Esophagus squamous epithelium (tissue), 5 donors: Measurements from ENCODE around the gene GALNTL6. TPM values are rescaled to one million over a fixed set of nuclear protein-coding genes. Genes with fewer than 3 reads are reported as not detected.

Experiments
- DNase-seq: peaks from one replicate; lab custom pipeline; 2025; lab: John Stamatoyannopoulos, UW
- H3K27ac ChIP-seq, 4 donors: fragments of 200-600 bp; sonication (generic); one replicate each; pipeline ENCODE4 v1.5.1; 2016 to 2019; ENCODE audit warnings: mild to moderate bottlenecking in 1 of 4
- H3K27me3 ChIP-seq, 4 donors: fragments of 200-600 bp; sonication (generic); 1 replicate in 3 of 4; 2 replicates in 1 of 4; pipeline versions ENCODE4 v1.5.1 to v1.6.0; 2017 to 2021; ENCODE audit warnings: antibody characterized with exemption in 1 of 4
- H3K36me3 ChIP-seq, 3 donors: fragments of 200-600 bp; sonication (generic); one replicate each; pipeline ENCODE4 v1.5.1; 2016 to 2019
- H3K4me1 ChIP-seq, 3 donors: fragments of 200-600 bp; sonication (generic); one replicate each; pipeline ENCODE4 v1.5.1; 2017 to 2019
- H3K4me3 ChIP-seq, 4 donors: fragments of 200-600 bp; sonication (generic); 1 replicate in 3 of 4; 2 replicates in 1 of 4; pipeline ENCODE4 v1.5.1; 2016 to 2019; ENCODE audit warnings: mild to moderate bottlenecking in 2 of 4, moderate library complexity in 1 of 4
- H3K9me3 ChIP-seq, 3 donors: fragments of 200-600 bp; sonication (generic); one replicate each; pipeline ENCODE4 v1.5.1; 2016 to 2019
- POLR2A ChIP-seq, 4 donors: fragments of 450-650 bp; IDR thresholded peaks; one replicate each; pipeline ENCODE4 v1.6.1; 2017; ENCODE audit warnings: antibody characterized with exemption in 4 of 4, mild to moderate bottlenecking in 4 of 4, moderate library complexity in 3 of 4
- WGBS, 2 donors: methylation state at CpG; one replicate each; pipeline ENCODE4 v1.1.5; 2018; 5-methylcytosine and 5-hydroxymethylcytosine counted together
- intact Hi-C: fragments of 100-400 bp; cut with DNase I; formaldehyde crosslinking; loops from one replicate; pipeline ENCODE4 v1.15.0; 2022
- total RNA-seq, 4 donors: library from RNA; depleted of rRNA; stranded (reverse); fragments of >200 nt; gene quantifications; one replicate each; pipeline ENCODE4 v1.1.0, GENCODE V29; 2016
- TF ChIP-seq, protein P1 (sequence below), 6 experiments: fragments of 450-650 bp in 4 of 6; fragments of 200-600 bp in 2 of 6; sonication (generic) in 2 of 6; IDR thresholded peaks; one replicate each; pipeline ENCODE4 v1.5.1; 2016 to 2019; ENCODE audit warnings: antibody characterized with exemption in 6 of 6, mild to moderate bottlenecking in 4 of 6, moderate library complexity in 4 of 6
- donor health status: DM: yes; HTN: yes; CAD: no.

The GALNTL6 gene
- total RNA-seq, 4 donors from 2014 or later = 0.12 TPM; not detected in 3

DNA sequence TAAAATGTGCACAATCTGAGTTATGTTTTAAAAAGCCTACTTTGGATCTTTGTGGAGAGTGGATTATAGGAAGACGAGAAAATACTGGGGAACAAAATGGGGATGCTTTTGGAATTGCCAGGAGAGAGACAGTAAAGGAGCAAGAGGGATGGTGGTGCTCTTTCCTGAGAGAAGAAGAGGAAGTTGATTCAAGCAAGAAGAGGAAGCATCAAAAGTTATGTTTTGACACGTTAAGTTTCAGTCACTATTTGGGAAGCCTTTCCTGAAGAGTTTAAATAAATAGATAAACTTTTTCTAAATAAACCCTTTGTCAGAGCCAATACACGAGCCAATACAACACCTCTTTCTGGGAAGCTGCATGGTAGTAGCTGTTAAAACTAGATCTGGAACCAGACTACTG lies 394.1 kb downstream of the GALNTL6 start:
- no peak overlapping the region for H3K4me3 ChIP-seq
- no peaks in the 10 kb centered on the region for H3K36me3 ChIP-seq
- TF ChIP-seq POLR2A (IDR thresholded peaks at IDR 0.05) = no peak
- TF ChIP-seq, protein P1, sequence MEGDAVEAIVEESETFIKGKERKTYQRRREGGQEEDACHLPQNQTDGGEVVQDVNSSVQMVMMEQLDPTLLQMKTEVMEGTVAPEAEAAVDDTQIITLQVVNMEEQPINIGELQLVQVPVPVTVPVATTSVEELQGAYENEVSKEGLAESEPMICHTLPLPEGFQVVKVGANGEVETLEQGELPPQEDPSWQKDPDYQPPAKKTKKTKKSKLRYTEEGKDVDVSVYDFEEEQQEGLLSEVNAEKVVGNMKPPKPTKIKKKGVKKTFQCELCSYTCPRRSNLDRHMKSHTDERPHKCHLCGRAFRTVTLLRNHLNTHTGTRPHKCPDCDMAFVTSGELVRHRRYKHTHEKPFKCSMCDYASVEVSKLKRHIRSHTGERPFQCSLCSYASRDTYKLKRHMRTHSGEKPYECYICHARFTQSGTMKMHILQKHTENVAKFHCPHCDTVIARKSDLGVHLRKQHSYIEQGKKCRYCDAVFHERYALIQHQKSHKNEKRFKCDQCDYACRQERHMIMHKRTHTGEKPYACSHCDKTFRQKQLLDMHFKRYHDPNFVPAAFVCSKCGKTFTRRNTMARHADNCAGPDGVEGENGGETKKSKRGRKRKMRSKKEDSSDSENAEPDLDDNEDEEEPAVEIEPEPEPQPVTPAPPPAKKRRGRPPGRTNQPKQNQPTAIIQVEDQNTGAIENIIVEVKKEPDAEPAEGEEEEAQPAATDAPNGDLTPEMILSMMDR (IDR thresholded peaks at IDR 0.05) = no peak
- no peak for DNase-seq
- WGBS, 2 donors = 23 to 55% methylated on average over 3 of the region's 3 CpGs
- no peaks in the 10 kb centered on the region for H3K9me3 ChIP-seq
- H3K27me3 ChIP-seq = no peaks in the 10 kb centered on the region
- no peaks in the 10 kb centered on the region for H3K4me1 ChIP-seq
- H3K27ac ChIP-seq = no peak overlapping the region
- intact Hi-C loops = no loop called here

DNA sequence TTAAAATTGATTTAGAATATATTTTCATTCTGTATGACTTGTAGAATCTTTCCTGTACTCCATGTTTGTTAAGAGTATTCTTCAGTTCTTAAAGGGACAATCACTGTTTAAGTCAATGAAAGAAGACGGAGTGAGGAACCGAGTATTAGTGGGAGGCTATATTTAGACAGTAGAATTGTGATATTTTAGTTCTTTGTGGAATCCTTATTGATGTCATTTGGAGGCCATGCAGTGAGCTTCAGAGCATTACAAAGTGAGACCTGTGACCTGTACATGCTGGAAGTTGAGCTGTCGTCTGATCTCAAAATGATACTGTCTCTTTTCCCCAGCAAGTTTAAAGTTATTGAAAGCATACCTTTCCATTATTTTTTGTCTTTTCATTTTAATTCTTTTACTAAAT lies 394.7 kb downstream of the GALNTL6 start:
- intact Hi-C loops = no loop called here
- no peak for TF ChIP-seq POLR2A (IDR thresholded peaks at IDR 0.05)
- TF ChIP-seq, protein P1 (IDR thresholded peaks at IDR 0.05) = no peak
- WGBS, 2 donors = 32 to 41% methylated on average over 3 of the region's 3 CpGs
- no peaks in the 10 kb centered on the region for H3K27me3 ChIP-seq
- no peaks in the 10 kb centered on the region for H3K4me1 ChIP-seq
- no peak for DNase-seq
- H3K27ac ChIP-seq = no peak overlapping the region
- H3K9me3 ChIP-seq = no peaks in the 10 kb centered on the region
- no peaks in the 10 kb centered on the region for H3K36me3 ChIP-seq
- no peak overlapping the region for H3K4me3 ChIP-seq

DNA sequence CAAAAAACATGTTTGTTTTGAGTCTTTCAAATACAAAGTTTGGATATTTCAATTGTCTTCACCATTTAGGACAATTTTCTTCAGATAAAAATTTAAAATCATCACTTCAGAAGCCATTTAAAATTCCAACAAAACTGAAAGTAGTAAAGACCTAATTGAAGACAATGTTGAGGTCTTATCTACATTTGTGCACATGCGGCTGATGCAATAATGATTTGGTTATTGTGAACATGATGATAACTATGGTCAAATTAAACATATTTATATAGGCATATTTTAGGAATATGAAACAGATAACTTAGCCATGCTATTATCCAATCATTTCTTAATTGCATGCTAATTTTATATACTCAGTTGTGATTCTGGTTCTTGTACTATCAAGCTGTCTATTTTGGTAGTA lies 407.5 kb downstream of the GALNTL6 start:
- no peak overlapping the region for H3K27ac ChIP-seq
- H3K27me3 ChIP-seq = no peaks in the 10 kb centered on the region
- TF ChIP-seq POLR2A (IDR thresholded peaks at IDR 0.05) = no peak
- TF ChIP-seq, protein P1 (IDR thresholded peaks at IDR 0.05) = no peak
- H3K4me3 ChIP-seq = no peak overlapping the region
- no peak for DNase-seq
- H3K4me1 ChIP-seq = no peaks in the 10 kb centered on the region
- H3K9me3 ChIP-seq = no peaks in the 10 kb centered on the region
- intact Hi-C loops = no loop called here
- WGBS, 2 donors = 0 to 4% methylated on average over 1 of the region's 1 CpG
- no peaks in the 10 kb centered on the region for H3K36me3 ChIP-seq

DNA sequence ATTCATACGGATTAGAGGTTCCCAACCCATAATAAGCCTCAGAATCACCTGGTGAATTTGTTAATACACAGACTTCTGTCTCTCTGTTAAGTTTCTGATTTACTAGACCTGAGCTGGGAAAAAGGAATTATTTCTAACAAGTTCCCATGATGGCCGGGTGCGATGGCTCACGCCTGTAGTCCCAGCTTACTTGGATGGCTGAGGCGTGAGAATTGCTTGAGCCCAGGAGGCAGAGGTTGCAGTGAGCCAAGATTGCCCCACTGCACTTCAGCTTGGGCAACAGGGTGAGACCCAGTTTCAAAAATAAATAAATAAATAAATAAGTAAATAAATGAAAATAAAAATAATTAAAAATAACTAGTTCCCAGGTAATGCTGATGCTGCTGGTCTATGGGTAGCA lies 412.3 kb downstream of the GALNTL6 start:
- intact Hi-C loops = no loop called here
- Histone ChIP-seq H3K4me1 (no peaks in the 10 kb centered on the region), H3K9me3 (no peaks in the 10 kb centered on the region), H3K4me3 (no peak overlapping the region), H3K27me3 (no peaks in the 10 kb centered on the region), H3K36me3 (no peaks in the 10 kb centered on the region), H3K27ac (no peak overlapping the region)
- 88 to 91% methylated on average over 5 of the region's 5 CpGs for WGBS, 2 donors
- TF ChIP-seq, protein P1 (IDR thresholded peaks at IDR 0.05) = no peak
- no peak for TF ChIP-seq POLR2A (IDR thresholded peaks at IDR 0.05)
- DNase-seq = no peak

DNA sequence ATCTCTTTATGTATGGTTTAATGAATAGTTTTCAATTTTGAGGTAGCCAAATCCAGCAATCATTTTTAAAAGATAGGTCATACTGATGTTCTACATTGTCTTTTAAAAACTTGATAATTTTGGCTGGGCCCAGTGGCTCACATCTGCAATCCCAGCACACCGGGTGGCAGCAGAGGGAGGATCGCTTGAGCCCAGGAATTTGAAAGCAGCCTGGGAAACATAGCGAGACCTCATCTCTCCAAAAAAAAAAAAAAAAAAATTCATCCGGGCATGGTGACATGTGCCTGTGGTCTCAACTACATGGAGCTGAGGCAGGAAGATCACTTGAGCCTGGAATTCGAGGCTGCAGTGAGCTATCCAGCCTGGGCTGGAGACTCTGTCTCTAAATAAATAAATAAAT lies 419.8 kb downstream of the GALNTL6 start:
- H3K27me3 ChIP-seq = no peaks in the 10 kb centered on the region
- no peaks in the 10 kb centered on the region for H3K36me3 ChIP-seq
- TF ChIP-seq, protein P1 (IDR thresholded peaks at IDR 0.05) = no peak
- no peak for TF ChIP-seq POLR2A (IDR thresholded peaks at IDR 0.05)
- no peak for DNase-seq
- WGBS, 2 donors = 34 to 74% methylated on average over 2 to 5 of the region's 5 CpGs
- intact Hi-C loops = no loop called here
- no peaks in the 10 kb centered on the region for H3K9me3 ChIP-seq
- H3K27ac ChIP-seq = no peak overlapping the region
- H3K4me3 ChIP-seq = no peak overlapping the region
- H3K4me1 ChIP-seq = no peaks in the 10 kb centered on the region
